ENCODE measurements around the gene TRIM72. TPM values are rescaled to one million over a fixed set of nuclear protein-coding genes. Genes with fewer than 3 reads are reported as not detected.

TRIM72 gene, protein sequence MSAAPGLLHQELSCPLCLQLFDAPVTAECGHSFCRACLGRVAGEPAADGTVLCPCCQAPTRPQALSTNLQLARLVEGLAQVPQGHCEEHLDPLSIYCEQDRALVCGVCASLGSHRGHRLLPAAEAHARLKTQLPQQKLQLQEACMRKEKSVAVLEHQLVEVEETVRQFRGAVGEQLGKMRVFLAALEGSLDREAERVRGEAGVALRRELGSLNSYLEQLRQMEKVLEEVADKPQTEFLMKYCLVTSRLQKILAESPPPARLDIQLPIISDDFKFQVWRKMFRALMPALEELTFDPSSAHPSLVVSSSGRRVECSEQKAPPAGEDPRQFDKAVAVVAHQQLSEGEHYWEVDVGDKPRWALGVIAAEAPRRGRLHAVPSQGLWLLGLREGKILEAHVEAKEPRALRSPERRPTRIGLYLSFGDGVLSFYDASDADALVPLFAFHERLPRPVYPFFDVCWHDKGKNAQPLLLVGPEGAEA
- not detected in 2 replicates for total RNA-seq

DNA sequence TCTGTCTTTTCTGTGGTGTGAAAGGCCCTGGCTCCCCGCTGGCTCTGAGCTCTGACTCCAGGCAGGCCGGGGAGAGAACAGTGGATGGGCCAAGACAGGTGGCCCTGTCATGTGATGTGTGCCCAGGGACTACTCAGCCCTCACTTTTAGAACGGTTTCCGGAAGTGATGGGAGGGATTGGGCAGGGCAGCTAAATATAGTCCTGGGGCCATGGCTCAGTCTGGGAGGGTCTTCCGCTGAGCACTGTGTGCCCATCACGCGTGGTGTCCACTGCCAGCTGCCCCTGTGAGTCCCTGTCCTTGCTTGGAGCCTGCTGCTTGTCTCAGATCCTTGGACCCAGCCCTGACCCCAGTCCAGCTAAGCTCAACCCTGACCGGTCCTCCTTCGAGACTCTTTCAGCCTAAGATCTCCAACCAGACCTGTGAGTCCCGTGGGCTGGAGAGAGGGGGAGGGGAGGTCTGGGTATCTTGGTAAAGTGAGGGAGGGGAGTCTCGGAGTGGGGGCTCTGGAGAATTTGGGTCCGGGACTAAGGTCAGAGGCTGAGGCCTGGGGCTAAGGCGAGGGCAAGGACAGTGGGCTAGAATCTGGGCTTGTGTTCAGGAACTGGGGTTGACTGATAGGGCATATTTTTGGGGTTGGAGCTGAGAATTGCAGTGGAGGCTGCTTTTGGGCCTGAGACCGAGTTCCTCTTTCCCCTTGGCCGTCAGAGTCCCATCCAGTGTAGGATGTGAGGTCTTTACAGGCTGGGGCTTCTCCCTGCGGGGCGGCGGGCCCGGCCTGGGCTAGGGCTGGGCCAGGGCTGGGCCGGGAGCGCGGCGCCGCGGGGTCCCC is at the start of gene TRIM72:
TSS of gene TRIM72 (plus strand) at position 243 of the 831 bp plus-strand sequence. CDS start 620 bp downstream, outside the sequence.

DNA sequence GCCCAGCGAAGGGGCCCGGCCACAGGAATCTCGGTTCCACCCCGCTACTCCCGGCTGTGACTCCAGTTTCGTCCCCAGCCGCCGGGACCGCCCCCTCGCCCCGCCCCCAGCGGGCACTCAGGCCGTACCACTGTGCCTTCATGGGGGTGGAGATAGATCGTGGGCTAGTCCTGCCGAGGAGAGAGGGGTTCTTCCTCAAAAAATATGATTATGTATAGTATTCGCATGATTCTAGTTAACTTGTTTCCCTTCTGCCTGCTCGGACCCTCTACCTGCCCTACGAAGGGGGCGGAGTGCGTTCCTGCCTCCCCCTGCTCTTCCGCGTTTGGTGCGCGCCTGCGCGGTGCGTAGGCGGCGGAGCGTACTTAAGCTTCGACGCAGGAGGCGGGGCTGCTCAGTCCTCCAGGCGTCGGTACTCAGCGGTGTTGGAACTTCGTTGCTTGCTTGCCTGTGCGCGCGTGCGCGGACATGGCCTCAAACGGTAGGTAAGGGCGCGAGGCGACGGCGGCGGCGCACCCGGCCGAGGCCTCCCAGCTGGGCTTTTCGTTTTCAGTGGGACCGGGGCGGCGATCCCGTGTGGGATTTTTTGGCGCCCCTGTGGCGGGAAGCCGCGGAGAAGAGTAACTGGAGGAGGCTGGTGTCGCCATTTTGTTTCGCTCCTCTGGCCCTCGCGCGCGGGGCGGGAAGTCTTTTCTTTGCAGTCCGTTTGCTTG is 34.0 kb upstream of the TRIM72 start, which contains the start of gene FUS:
TSS of gene FUS (plus strand) at position 393 of the 713 bp plus-strand sequence. CDS start at position 469, 76 bp downstream.

DNA sequence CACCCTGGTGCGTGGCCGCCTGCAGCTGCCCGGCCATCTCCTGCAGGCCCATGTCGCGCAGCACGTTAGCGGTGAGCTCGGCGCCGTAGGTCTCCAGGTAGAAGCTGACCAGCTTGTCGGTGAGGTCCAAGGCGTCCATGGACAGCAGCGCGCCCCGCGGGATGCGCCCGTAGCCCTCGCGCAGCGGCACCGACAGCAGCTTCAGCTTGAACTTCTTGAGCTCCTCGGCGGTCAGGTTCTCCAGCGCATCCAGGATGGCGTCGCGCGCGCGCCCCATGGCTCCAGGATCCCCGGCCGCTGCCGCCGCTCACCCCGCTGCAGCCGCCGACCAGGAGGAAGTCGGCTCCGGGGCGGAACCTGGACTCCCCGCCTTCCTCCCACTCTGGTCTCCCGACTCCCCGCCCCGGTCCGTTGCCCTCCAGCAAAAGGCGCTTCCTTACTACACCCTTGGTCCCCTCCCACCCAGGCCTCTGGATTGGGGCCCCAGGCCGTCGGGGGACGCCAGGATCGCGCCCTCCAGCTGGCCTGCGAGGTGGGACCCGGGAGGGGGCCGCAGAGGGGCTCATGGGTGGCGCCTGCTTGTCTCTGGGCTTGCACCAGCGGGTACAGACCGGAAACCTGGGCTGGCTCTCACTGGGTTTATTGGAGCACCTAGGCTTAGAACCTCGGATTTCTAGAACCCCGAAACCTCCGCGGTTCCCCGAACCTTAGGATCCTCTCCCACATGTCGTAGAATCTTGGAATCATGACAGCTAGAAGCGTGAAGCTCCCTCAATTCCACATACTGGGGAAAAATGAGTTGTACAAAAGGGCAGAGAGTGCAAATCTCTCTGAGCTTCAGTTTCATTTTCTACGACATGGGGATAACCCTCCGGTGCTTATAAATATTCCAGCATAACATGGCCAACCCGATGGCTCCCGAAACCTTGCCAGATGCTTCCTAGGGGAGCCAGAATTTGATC is 11.2 kb upstream of the TRIM72 start, which contains the start of gene PYCARD:
TSS of gene PYCARD (minus strand) at position 347 of the 962 bp plus-strand sequence. CDS start at position 277, 70 bp downstream.

DNA sequence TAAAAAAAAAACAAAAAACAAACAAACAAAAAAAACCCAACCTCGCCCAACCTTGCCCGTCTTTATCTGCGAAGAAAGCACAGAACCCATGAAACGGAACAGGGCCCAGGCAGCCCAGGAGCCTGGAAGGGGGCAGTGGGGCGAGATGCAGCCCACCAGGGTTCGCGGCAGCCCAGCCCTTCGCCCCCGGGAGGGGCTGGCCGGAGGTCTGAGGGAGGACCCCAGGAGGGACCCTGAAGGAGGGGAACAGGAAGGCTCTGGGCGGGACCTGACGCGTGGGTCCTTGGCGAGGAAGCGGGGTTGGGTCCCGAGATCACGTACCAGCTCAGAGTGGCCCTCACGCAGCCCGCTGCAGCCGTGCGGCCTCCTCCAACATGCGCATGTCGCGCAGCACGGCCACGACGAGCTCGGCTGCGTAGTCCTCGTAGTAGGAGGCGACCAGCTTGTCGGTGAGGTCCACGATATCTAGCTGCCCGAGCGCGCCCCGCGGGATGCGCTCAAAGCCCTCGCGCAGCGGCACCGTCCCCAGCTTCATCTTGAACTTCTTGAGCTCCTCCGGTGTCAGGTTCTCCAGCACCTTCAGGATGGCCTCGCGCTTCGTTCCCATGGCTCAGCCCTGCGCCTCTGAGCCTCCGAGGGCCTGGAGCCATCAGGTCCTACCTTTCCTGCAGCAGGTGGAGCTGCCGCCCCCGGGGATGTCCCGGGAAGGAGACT is 2.7 kb downstream of the TRIM72 start, which contains the start of gene PYDC1:
TSS of gene PYDC1 (minus strand) at position 714 of the 714 bp plus-strand sequence. CDS start at position 607, 107 bp downstream.

Other genes with a start within 250 kb of the TRIM72 start
- gene HSD3B7, start 228.9 kb upstream of the TRIM72 start, total RNA-seq = 25.8 and 27.6 TPM in 2 replicates
- gene STX1B, start 203.5 kb upstream of the TRIM72 start, total RNA-seq = 0.25 and 0.40 TPM in 2 replicates
- gene STX4, start 180.6 kb upstream of the TRIM72 start, total RNA-seq = 25.3 and 29.5 TPM in 2 replicates
- 7.5 and 9.6 TPM in 2 replicates for gene ZNF668, start 139.9 kb upstream of the TRIM72 start, total RNA-seq
- gene ZNF646, start 139.7 kb upstream of the TRIM72 start, total RNA-seq = 9.9 and 11.1 TPM in 2 replicates
- 1.3 and 1.5 TPM in 2 replicates for gene PRSS53, start 125.2 kb upstream of the TRIM72 start, total RNA-seq
- 91.0 and 98.6 TPM in 2 replicates for gene VKORC1, start 119.3 kb upstream of the TRIM72 start, total RNA-seq
- gene BCKDK, start 105.7 kb upstream of the TRIM72 start, total RNA-seq = 12.2 and 13.7 TPM in 2 replicates
- gene KAT8, start 96.5 kb upstream of the TRIM72 start, total RNA-seq = 36.3 and 38.7 TPM in 2 replicates
- gene PRSS8, start 78.4 kb upstream of the TRIM72 start, total RNA-seq = not detected in 2 replicates
- 0.53 and 0.62 TPM in 2 replicates for gene PRSS36, start 64.1 kb upstream of the TRIM72 start, total RNA-seq
- gene FUS, start 34.0 kb upstream of the TRIM72 start, total RNA-seq = 35.0 and 37.7 TPM in 2 replicates
- gene PYCARD, start 11.4 kb upstream of the TRIM72 start, total RNA-seq = 37.1 and 42.5 TPM in 2 replicates
- not detected in 2 replicates for gene PYDC1, start 3.0 kb downstream of the TRIM72 start, total RNA-seq
- gene ITGAM, start 45.9 kb downstream of the TRIM72 start, total RNA-seq = under 0.01 TPM in 1 of 2 replicates, not detected in the other
- gene ITGAX, start 141.1 kb downstream of the TRIM72 start, total RNA-seq = 0.12 and 0.26 TPM in 2 replicates
- gene ITGAD, start 179.2 kb downstream of the TRIM72 start, total RNA-seq = not detected in 2 replicates
- gene COX6A2, start 214.2 kb downstream of the TRIM72 start, total RNA-seq = not detected in 2 replicates
- 0.12 and 0.26 TPM in 2 replicates for gene ZNF843, start 228.7 kb downstream of the TRIM72 start, total RNA-seq
- gene ARMC5, start 245.4 kb downstream of the TRIM72 start, total RNA-seq = 10.3 and 11.1 TPM in 2 replicates